Spleen (tissue), 11 donors: Measurements from ENCODE around the gene CEACAM18. TPM values are rescaled to one million over a fixed set of nuclear protein-coding genes. Genes with fewer than 3 reads are reported as not detected.

ENCODE experiments used
- DNase-seq: peaks from one replicate; pipeline ENCODE4 v3.0.0-alpha.2; 2020
- H3K27ac ChIP-seq, 8 donors: fragments of 200-600 bp; sonication (generic) in 7 of 8; 1 replicate in 4 of 8; 2 replicates in 4 of 8; pipeline versions ENCODE4 v1.5.0 to v1.8.0; 2016 to 2021; ENCODE audit warnings: inconsistent platforms in 4 of 8, mild to moderate bottlenecking in 4 of 8, moderate library complexity in 1 of 8
- H3K27me3 ChIP-seq, 7 donors: fragments of 200-600 bp; sonication (generic) in 6 of 7; replicated peaks in 1 of 7; 1 replicate in 4 of 7; 2 replicates in 3 of 7; pipeline versions ENCODE4 v1.5.0 to v1.8.0; 2016 to 2021; ENCODE audit warnings: inconsistent platforms in 3 of 7, mild to moderate bottlenecking in 1 of 7
- H3K36me3 ChIP-seq, 6 donors: fragments of 200-600 bp; sonication (generic) in 5 of 6; 1 replicate in 4 of 6; 2 replicates in 2 of 6; pipeline versions ENCODE4 v1.5.0 to v1.8.0; 2016 to 2021; ENCODE audit warnings: inconsistent platforms in 2 of 6
- H3K4me1 ChIP-seq, 6 donors: fragments of 200-600 bp; sonication (generic) in 5 of 6; 1 replicate in 3 of 6; 2 replicates in 3 of 6; pipeline versions ENCODE4 v1.5.0 to v1.8.0; 2016 to 2021; ENCODE audit warnings: inconsistent platforms in 3 of 6
- H3K4me3 ChIP-seq, 8 donors: fragments of 200-600 bp; sonication (generic) in 7 of 8; 1 replicate in 4 of 8; 2 replicates in 4 of 8; pipeline versions ENCODE4 v1.5.0 to v1.8.0; 2016 to 2021; ENCODE audit warnings: inconsistent platforms in 4 of 8, mild to moderate bottlenecking in 4 of 8, moderate library complexity in 2 of 8
- H3K9me3 ChIP-seq, 8 donors: fragments of 200-600 bp; sonication (generic) in 7 of 8; 1 replicate in 4 of 8; 2 replicates in 4 of 8; pipeline versions ENCODE4 v1.5.0 to v1.8.0; 2016 to 2021; ENCODE audit warnings: inconsistent platforms in 4 of 8
- POLR2A ChIP-seq, 3 donors: fragments of 450-650 bp; IDR thresholded peaks; one replicate each; pipeline ENCODE4 v1.5.1; 2017; ENCODE audit warnings: antibody characterized with exemption in 3 of 3, mild to moderate bottlenecking in 1 of 3
- POLR2AphosphoS5 ChIP-seq, 3 donors: sonication (generic); formaldehyde crosslinking; IDR thresholded peaks; one replicate each; pipeline ENCODE4 v1.5.1; 2017; ENCODE audit warnings: antibody characterized with exemption in 3 of 3
- WGBS, 5 donors: extraction: QIAGEN DNeasy Blood & Tissue Kit in 3 of 5; methylation state at CpG; one replicate each; pipeline versions ENCODE4 v1.1.5 to v1.1.7; 2013 to 2018; 5-methylcytosine and 5-hydroxymethylcytosine counted together
- intact Hi-C: fragments of 100-400 bp; cut with DNase I; formaldehyde crosslinking; loops from one replicate; pipeline ENCODE4 v1.15.0; 2023; ENCODE audit warnings: low total_unique reads
- polyA plus RNA-seq, 3 donors: library from polyadenylated mRNA; stranded (reverse); fragments of 200-250 nt; gene quantifications; one replicate each; pipeline ENCODE4 v1.2.1, GENCODE V29; 2013
- small RNA-seq, 4 donors: library from RNA; depleted of rRNA; stranded (forward); fragments of <200 nt; gene quantifications; one replicate each; pipeline ENCODE3, GENCODE V24; 2016
- total RNA-seq, 7 donors: library from RNA; depleted of rRNA in 3 of 7; stranded (reverse); fragments of >200 nt in 3 of 7; fragmentation: NEBNext Ultra II Directional in 4 of 7; extraction: Animal tissue kit (Norgen Biotek cat#: 25700) in 4 of 7; gene quantifications; one replicate each; pipeline versions ENCODE4 v1.1.0 to v1.2.1, GENCODE V29; 2016 to 2021
- TF ChIP-seq, protein P1 (sequence below), 11 experiments: fragments of 200-600 bp in 7 of 11; fragments of 450-650 bp in 4 of 11; sonication (generic) in 4 of 11; IDR thresholded peaks in 8 of 11; conservative IDR thresholded peaks in 3 of 11; 1 replicate in 7 of 11; 2 replicates in 4 of 11; pipeline versions ENCODE4 v1.4.0 to v1.8.0; 2016 to 2021; ENCODE audit warnings: antibody characterized with exemption in 11 of 11, inconsistent platforms in 4 of 11, mild to moderate bottlenecking in 1 of 11
- donor health status: healthy with polysubstance abuse.
- donor health status: DM: no; HTN: no; CAD: no; lungs with moderate emphysema.
- donor health status: DM: no; HTN: no; CAD: no.
- donor health status: Bipolar disorder and iron deficiency.
- donor health status: healthy.
- donor health status: DM: no; HTN: no; CAD: no.
- donor health status: DM: yes; HTN: yes; CAD: no.

CEACAM18 gene
- total and polyA plus RNA-seq, 10 donors: not detected

DNA sequence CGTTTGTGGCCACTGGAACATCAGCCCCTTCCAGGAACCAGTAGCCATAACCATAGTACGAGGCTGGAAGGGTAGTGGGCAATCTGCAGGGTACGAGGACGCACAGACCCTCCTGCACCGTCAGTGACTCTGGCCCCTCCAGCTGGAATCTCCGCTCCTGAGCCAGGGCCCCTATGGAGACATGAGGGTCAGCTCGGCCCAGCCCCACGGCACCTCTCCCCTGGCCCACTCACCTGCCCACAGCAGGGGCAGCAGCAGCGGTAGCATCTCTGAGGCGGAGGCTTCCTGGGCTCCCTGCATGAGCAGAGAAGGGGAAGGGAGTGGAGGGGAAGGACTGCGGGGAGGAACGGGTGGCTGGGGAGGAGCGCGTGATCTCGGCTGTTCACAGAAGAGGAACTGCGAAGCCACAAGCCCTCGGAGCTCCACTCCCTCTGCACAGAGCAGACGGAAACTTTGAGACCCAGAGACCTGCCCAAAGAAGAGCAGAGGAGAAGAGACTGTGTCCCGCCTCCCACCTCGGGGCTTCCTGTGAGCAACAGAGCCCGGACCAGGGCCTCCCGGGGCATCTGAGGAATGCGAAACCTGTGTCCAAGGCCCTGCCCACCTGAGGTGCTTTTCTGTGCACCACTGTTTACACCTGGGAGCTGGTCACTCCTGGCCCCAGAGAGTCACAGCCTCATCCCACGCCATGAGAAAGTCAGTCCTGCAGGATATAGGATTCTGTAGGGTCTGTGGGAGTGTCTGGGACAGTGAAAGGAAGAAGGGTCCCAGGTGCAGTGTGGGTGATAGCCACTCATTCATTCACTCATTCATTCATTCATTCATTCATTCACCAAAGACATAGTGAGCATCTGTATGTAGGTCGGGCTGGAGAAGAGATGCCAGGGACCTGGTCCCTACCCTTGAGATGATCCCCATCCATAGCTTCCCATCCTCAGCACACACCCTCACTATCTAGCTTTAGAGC lies 53.3 kb downstream of the CEACAM18 start, which contains the start of gene SIGLEC6:
Gene SIGLEC6 (minus strand): TSS at position 322 of the 967 bp plus-strand sequence. CDS start 22 bp downstream, at position 300.
- TF ChIP-seq, protein P1, sequence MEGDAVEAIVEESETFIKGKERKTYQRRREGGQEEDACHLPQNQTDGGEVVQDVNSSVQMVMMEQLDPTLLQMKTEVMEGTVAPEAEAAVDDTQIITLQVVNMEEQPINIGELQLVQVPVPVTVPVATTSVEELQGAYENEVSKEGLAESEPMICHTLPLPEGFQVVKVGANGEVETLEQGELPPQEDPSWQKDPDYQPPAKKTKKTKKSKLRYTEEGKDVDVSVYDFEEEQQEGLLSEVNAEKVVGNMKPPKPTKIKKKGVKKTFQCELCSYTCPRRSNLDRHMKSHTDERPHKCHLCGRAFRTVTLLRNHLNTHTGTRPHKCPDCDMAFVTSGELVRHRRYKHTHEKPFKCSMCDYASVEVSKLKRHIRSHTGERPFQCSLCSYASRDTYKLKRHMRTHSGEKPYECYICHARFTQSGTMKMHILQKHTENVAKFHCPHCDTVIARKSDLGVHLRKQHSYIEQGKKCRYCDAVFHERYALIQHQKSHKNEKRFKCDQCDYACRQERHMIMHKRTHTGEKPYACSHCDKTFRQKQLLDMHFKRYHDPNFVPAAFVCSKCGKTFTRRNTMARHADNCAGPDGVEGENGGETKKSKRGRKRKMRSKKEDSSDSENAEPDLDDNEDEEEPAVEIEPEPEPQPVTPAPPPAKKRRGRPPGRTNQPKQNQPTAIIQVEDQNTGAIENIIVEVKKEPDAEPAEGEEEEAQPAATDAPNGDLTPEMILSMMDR (IDR thresholded peaks at IDR 0.05 in 8 of 11, conservative IDR thresholded peaks at IDR 0.05 in 3 of 11): no peak
- TF ChIP-seq POLR2A (IDR thresholded peaks at IDR 0.05) (no peak), POLR2AphosphoS5 (IDR thresholded peaks at IDR 0.05) (peak; percentile 50 to 82 (median 60))

DNA sequence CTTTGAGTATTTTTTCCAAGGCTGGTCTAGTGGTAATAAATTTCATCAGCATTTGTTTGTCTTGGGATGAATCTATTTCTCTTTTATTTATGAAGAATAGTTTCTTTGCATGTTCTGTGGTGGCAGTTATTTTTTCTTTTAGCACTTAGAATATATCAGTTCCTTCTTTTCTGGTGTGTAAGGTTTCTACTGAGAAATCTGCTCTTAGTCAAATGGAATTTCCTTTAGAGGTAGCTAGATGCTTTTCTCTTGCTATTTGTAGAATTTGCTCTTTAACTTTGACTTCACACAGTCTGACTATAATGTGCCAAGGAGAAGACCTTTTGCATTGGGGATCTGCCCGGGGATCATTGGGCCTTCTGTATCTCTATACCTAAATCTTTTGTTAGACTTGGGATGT lies 57.2 kb downstream of the CEACAM18 start:
- H3K36me3 ChIP-seq: no peaks in the 10 kb centered on the region
- 64 to 89% (median 83%) methylated on average over 1 of the region's 1 CpG for WGBS, 5 donors
- H3K4me1 ChIP-seq: peaks cover 0 to 15% (median 10%) of the 10 kb centered on the region in 6 donors
- TF ChIP-seq, protein P1 (IDR thresholded peaks at IDR 0.05 in 8 of 11, conservative IDR thresholded peaks at IDR 0.05 in 3 of 11): no peak
- no peak for TF ChIP-seq POLR2AphosphoS5 (IDR thresholded peaks at IDR 0.05)
- no peak for TF ChIP-seq POLR2A (IDR thresholded peaks at IDR 0.05)
- peaks cover 0 to 31% (median 0%) of the 10 kb centered on the region in 7 donors for H3K27me3 ChIP-seq
- no peak overlapping the region for H3K4me3 ChIP-seq
- intact Hi-C loops: no loop called here
- no peak for DNase-seq
- peaks cover 0 to 5% (median 0%) of the 10 kb centered on the region in 8 donors for H3K9me3 ChIP-seq
- no peak overlapping the region for H3K27ac ChIP-seq

More for the DNA sequence above, 53.3 kb downstream of the CEACAM18 start, which contains the start of gene SIGLEC6:
- H3K4me1 ChIP-seq: peaks cover 0 to 15% (median 10%) of the 10 kb centered on the region in 6 donors
- peak within 1 kb of the TSS in 2 of 8 donors; percentile 29 to 49 for H3K4me3 ChIP-seq
- H3K36me3 ChIP-seq: no peaks in the 10 kb centered on the region
- WGBS, 5 donors: 22 to 25% (median 24%) methylated on average over 18 to 25 of the region's 25 CpGs
- peak; percentile 90 for DNase-seq
- intact Hi-C loops: no loop called here
- H3K27ac ChIP-seq: peak within 1 kb of the TSS in 5 of 8 donors; percentile 26 to 61 (median 34)
- H3K27me3 ChIP-seq: peaks cover 0 to 30% (median 0%) of the 10 kb centered on the region in 7 donors
- peaks cover 0 to 5% (median 0%) of the 10 kb centered on the region in 8 donors for H3K9me3 ChIP-seq

DNA sequence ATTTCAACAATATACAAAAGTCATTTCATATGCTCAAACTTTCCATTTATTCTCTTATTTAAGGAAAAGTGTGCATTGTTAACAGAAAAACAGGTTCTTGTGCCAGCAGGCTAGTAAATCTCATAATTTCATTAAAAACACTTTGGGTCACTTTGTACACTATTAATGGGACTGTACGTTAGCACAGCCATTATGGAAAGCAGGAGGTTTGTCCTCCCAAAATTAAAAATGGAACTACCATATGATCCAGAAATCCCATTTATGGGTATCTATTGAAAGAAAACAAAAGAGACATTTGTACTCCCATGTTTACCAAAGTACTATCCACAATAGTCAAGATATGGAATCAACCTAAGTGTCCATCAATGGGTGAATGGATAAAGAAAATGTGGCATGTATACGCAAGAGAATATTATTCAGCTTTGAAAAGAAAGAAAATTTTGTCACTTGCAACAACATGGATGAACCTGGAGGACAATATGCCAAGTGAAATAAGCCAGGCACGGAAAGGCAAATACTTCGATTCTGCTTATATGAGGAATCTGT lies 61.6 kb downstream of the CEACAM18 start:
- H3K27me3 ChIP-seq: peaks cover 0 to 48% (median 0%) of the 10 kb centered on the region in 7 donors
- H3K4me1 ChIP-seq: no peaks in the 10 kb centered on the region
- H3K27ac ChIP-seq: no peak overlapping the region
- H3K4me3 ChIP-seq: no peak overlapping the region
- no peak for TF ChIP-seq POLR2AphosphoS5 (IDR thresholded peaks at IDR 0.05)
- no peak for TF ChIP-seq POLR2A (IDR thresholded peaks at IDR 0.05)
- TF ChIP-seq, protein P1 (IDR thresholded peaks at IDR 0.05 in 8 of 11, conservative IDR thresholded peaks at IDR 0.05 in 3 of 11): no peak
- no peak for DNase-seq
- intact Hi-C loops: no loop called here
- no peaks in the 10 kb centered on the region for H3K36me3 ChIP-seq
- peaks cover 0 to 5% (median 0%) of the 10 kb centered on the region in 8 donors for H3K9me3 ChIP-seq
- WGBS, 5 donors: 86 to 93% (median 91%) methylated on average over 4 of the region's 4 CpGs

Small RNA genes lying within 50 kb of the gene (small RNA-seq; reads per million reads assigned to genes)
- gene AC020914.3 (0 reads per million in 4 donors), gene AC020914.5 (0 reads per million in 4 donors)

Other genes with a start within 250 kb of the CEACAM18 start
- gene SIGLECL1, start 227.5 kb upstream of the CEACAM18 start, total RNA-seq: under 1 TPM in 1 of 7 donors, not detected in 6; 0.88 TPM
- gene SIGLECL1, start 227.5 kb upstream of the CEACAM18 start, polyA plus RNA-seq: under 1 TPM in 1 of 3 donors, not detected in 2; 0.26 TPM
- gene IGLON5, start 166.9 kb upstream of the CEACAM18 start, total RNA-seq: not detected
- gene IGLON5, start 166.9 kb upstream of the CEACAM18 start, polyA plus RNA-seq: under 1 TPM in 1 of 3 donors, not detected in 2; 0.03 TPM
- 1 to 10 TPM; 1.1 to 2.6 (median 1.6) TPM for gene VSIG10L, start 136.4 kb upstream of the CEACAM18 start, total RNA-seq
- gene VSIG10L, start 136.4 kb upstream of the CEACAM18 start, polyA plus RNA-seq: 1 to 10 TPM; 1.2 to 2.3 (median 1.7) TPM
- gene ETFB, start 112.2 kb upstream of the CEACAM18 start, total RNA-seq: 10 to 100 TPM; 41.4 to 78.0 (median 54.1) TPM
- gene ETFB, start 112.2 kb upstream of the CEACAM18 start, polyA plus RNA-seq: 100 to 1,000 TPM in 1 of 3 donors, 10 to 100 TPM in 2; 81.6 to 133 (median 93.5) TPM
- gene CLDND2, start 109.5 kb upstream of the CEACAM18 start, total RNA-seq: 1 to 10 TPM in 5 of 7 donors, not detected in 2; 2.1 to 4.9 (median 2.5) TPM
- 1 to 10 TPM in 1 of 3 donors, under 1 TPM in 2; 0.36 to 3.4 (median 0.77) TPM for gene CLDND2, start 109.5 kb upstream of the CEACAM18 start, polyA plus RNA-seq
- gene NKG7, start 105.9 kb upstream of the CEACAM18 start, total RNA-seq: 100 to 1,000 TPM in 3 of 7 donors, 10 to 100 TPM in 4; 54.5 to 144 (median 94.1) TPM
- gene NKG7, start 105.9 kb upstream of the CEACAM18 start, polyA plus RNA-seq: 10 to 100 TPM; 30.8 to 43.7 (median 37.8) TPM
- not detected for gene LIM2, start 90.6 kb upstream of the CEACAM18 start, total RNA-seq
- gene LIM2, start 90.6 kb upstream of the CEACAM18 start, polyA plus RNA-seq: not detected
- 1 to 10 TPM in 1 of 7 donors, under 1 TPM in 2, not detected in 4; 0.20 to 2.4 (median 0.28) TPM for gene C19orf84, start 87.9 kb upstream of the CEACAM18 start, total RNA-seq
- under 1 TPM; 0.13 to 0.23 (median 0.19) TPM for gene C19orf84, start 87.9 kb upstream of the CEACAM18 start, polyA plus RNA-seq
- gene SIGLEC10, start 60.9 kb upstream of the CEACAM18 start, total RNA-seq: 100 to 1,000 TPM in 4 of 7 donors, 10 to 100 TPM in 3; 68.9 to 155 (median 102) TPM
- gene SIGLEC10, start 60.9 kb upstream of the CEACAM18 start, polyA plus RNA-seq: 10 to 100 TPM; 38.0 to 47.3 (median 41.2) TPM
- 10 to 100 TPM in 4 of 7 donors, 1 to 10 TPM in 3; 2.2 to 39.3 (median 10.1) TPM for gene SIGLEC8, start 20.1 kb upstream of the CEACAM18 start, total RNA-seq
- 1 to 10 TPM; 1.1 to 5.1 (median 3.5) TPM for gene SIGLEC8, start 20.1 kb upstream of the CEACAM18 start, polyA plus RNA-seq
- 10 to 100 TPM in 3 of 7 donors, 1 to 10 TPM in 4; 4.0 to 65.1 (median 7.0) TPM for gene SIGLEC12, start 23.3 kb downstream of the CEACAM18 start, total RNA-seq
- gene SIGLEC12, start 23.3 kb downstream of the CEACAM18 start, polyA plus RNA-seq: 1 to 10 TPM; 2.0 to 5.3 (median 2.4) TPM
- gene SIGLEC6, start 53.1 kb downstream of the CEACAM18 start, total RNA-seq: 1 to 10 TPM in 6 of 7 donors, under 1 TPM in 1; 0.91 to 5.8 (median 3.6) TPM
- gene SIGLEC6, start 53.1 kb downstream of the CEACAM18 start, polyA plus RNA-seq: 1 to 10 TPM in 1 of 3 donors, under 1 TPM in 2; 0.27 to 1.6 (median 0.30) TPM
- gene ZNF175, start 92.7 kb downstream of the CEACAM18 start, total RNA-seq: 10 to 100 TPM; 10.5 to 24.4 (median 18.4) TPM
- gene ZNF175, start 92.7 kb downstream of the CEACAM18 start, polyA plus RNA-seq: 1 to 10 TPM; 1.8 to 4.2 (median 2.0) TPM
- 10 to 100 TPM in 1 of 7 donors, 1 to 10 TPM in 4, not detected in 2; 5.9 to 12.9 (median 9.8) TPM for gene SIGLEC5, start 151.9 kb downstream of the CEACAM18 start, total RNA-seq
- gene SIGLEC5, start 151.9 kb downstream of the CEACAM18 start, polyA plus RNA-seq: not detected
- 100 to 1,000 TPM in 1 of 7 donors, 10 to 100 TPM in 4, not detected in 2; 40.1 to 101 (median 84.4) TPM for gene SIGLEC14, start 168.3 kb downstream of the CEACAM18 start, total RNA-seq
- 10 to 100 TPM; 13.3 to 20.8 (median 15.9) TPM for gene SIGLEC14, start 168.3 kb downstream of the CEACAM18 start, polyA plus RNA-seq
- 10 to 100 TPM; 16.4 to 29.3 (median 20.1) TPM for gene SPACA6, start 214.8 kb downstream of the CEACAM18 start, total RNA-seq
- gene SPACA6, start 214.8 kb downstream of the CEACAM18 start, polyA plus RNA-seq: 10 to 100 TPM in 2 of 3 donors, 1 to 10 TPM in 1; 9.6 to 44.2 (median 20.2) TPM
- gene HAS1, start 245.5 kb downstream of the CEACAM18 start, total RNA-seq: under 1 TPM in 2 of 7 donors, not detected in 5; 0.22 to 0.54 TPM
- gene HAS1, start 245.5 kb downstream of the CEACAM18 start, polyA plus RNA-seq: under 1 TPM in 2 of 3 donors, not detected in 1; 0.11 to 0.58 TPM